Measurements from ENCODE around the gene SUPT3H. TPM values are rescaled to one million over a fixed set of nuclear protein-coding genes. Genes with fewer than 3 reads are reported as not detected.

The SUPT3H gene
- total RNA-seq, 4 donors from 2014 or later: 6.0 to 9.0 (median 6.2) TPM

- TF ChIP-seq CTCF (IDR thresholded peaks at IDR 0.05; ENCODE audit: low read depth): no peak
Measured at GRCh38 chr6:45387236-45387635, 9.5 kb upstream of the SUPT3H start.

- no peak for TF ChIP-seq CTCF (IDR thresholded peaks at IDR 0.05; ENCODE audit: low read depth)
Measured at GRCh38 chr6:45386501-45386900, 8.8 kb upstream of the SUPT3H start.

GRCh38 chr6:45382391-45382790, 4.7 kb upstream of the SUPT3H start:
- TF ChIP-seq CTCF (IDR thresholded peaks at IDR 0.05; ENCODE audit: low read depth): no peak

GRCh38 chr6:45378334-45378926, 696 bp upstream of the SUPT3H start:
- TF ChIP-seq CTCF (IDR thresholded peaks at IDR 0.05; ENCODE audit: low read depth): no peak

- no peak for TF ChIP-seq CTCF (IDR thresholded peaks at IDR 0.05; ENCODE audit: low read depth)
Measured at GRCh38 chr6:45377043-45377553, 636 bp downstream of the SUPT3H start.

- TF ChIP-seq CTCF (IDR thresholded peaks at IDR 0.05; ENCODE audit: low read depth): no peak
Measured at GRCh38 chr6:45376310-45377042, 1.3 kb downstream of the SUPT3H start.

- no peak for TF ChIP-seq CTCF (IDR thresholded peaks at IDR 0.05; ENCODE audit: low read depth)
Measured at GRCh38 chr6:45375449-45375848, 2.3 kb downstream of the SUPT3H start.
